Upper lobe of left lung (tissue), 4 donors: ENCODE results near the gene KLF12.

Experiments used
- EP300 ChIP-seq, 4 donors: sonication (generic); formaldehyde crosslinking; IDR thresholded peaks; one replicate each; pipeline ENCODE4 v1.5.1; 2017; ENCODE audit warnings: antibody characterized with exemption in 4 of 4, control low read depth in 2 of 4
- POLR2A ChIP-seq, 4 donors: fragments of 450-650 bp; IDR thresholded peaks; one replicate each; pipeline ENCODE4 v1.5.1; 2016 to 2017; ENCODE audit warnings: antibody characterized with exemption in 4 of 4, mild to moderate bottlenecking in 2 of 4
- POLR2AphosphoS5 ChIP-seq, 2 donors: sonication (generic); formaldehyde crosslinking; IDR thresholded peaks; one replicate each; pipeline ENCODE4 v1.5.1; 2017; ENCODE audit warnings: antibody characterized with exemption in 2 of 2
- TF ChIP-seq, protein P1 (sequence below), 6 experiments: fragments of 450-650 bp in 4 of 6; fragments of 200-600 bp in 2 of 6; sonication (generic) in 2 of 6; IDR thresholded peaks; one replicate each; pipeline ENCODE4 v1.5.1; 2016 to 2019; ENCODE audit warnings: antibody characterized with exemption in 6 of 6

DNA sequence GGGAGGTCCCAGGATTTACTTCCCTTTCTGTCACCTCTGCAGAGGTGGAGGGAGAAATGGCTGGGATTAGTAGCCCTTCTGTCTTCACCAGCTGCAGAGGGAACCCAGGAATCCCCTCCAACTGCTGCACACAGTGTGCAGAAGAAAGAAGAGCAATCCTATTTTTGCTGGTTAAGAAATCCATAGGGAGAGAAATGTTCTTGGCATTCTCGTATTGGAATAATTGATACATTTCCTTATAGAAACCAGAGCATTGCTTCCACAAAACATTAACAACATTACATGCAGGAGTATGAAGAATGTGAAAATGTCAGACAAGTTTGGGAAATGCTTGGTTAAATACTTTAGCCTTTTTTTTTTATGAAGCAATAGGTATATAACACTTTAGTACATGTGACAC is 48.3 kb upstream of the KLF12 start:
- TF ChIP-seq, protein P1, sequence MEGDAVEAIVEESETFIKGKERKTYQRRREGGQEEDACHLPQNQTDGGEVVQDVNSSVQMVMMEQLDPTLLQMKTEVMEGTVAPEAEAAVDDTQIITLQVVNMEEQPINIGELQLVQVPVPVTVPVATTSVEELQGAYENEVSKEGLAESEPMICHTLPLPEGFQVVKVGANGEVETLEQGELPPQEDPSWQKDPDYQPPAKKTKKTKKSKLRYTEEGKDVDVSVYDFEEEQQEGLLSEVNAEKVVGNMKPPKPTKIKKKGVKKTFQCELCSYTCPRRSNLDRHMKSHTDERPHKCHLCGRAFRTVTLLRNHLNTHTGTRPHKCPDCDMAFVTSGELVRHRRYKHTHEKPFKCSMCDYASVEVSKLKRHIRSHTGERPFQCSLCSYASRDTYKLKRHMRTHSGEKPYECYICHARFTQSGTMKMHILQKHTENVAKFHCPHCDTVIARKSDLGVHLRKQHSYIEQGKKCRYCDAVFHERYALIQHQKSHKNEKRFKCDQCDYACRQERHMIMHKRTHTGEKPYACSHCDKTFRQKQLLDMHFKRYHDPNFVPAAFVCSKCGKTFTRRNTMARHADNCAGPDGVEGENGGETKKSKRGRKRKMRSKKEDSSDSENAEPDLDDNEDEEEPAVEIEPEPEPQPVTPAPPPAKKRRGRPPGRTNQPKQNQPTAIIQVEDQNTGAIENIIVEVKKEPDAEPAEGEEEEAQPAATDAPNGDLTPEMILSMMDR (IDR thresholded peaks at IDR 0.05) = no peak
- TF ChIP-seq POLR2AphosphoS5 (IDR thresholded peaks at IDR 0.05) (no peak), POLR2A (IDR thresholded peaks at IDR 0.05) (no peak), EP300 (IDR thresholded peaks at IDR 0.05) (no peak)
